ENCODE results near the gene IFNG-AS1. TPM values are rescaled to one million over a fixed set of nuclear protein-coding genes. Genes with fewer than 3 reads are reported as not detected.

IFNG-AS1 gene
- total RNA-seq, 1 experiment from 2014 or later: not detected

DNA sequence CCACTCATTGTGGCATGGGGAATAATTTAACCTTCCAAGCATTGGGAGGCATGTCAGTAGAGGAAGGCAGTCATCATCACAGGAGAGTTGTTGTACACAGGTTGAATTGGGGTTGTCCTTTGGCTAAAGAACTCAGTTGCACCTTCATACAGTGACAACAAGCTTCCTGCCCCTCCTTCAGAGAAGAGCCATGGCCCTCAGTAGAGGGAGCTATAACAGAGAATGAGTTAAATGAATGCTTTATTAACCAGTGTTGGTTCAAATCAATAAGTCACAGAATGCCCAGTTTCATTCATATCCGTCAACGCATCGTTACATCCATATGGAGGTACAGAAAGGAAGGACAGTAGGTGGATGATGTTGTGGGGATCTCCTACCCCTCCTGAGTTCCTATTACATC lies 4.8 kb downstream of the IFNG-AS1 start:
- DNase-seq (ENCODE audit: low spot score): no peak

GRCh38 chr12:67996347-67996746 lies 7.1 kb downstream of the IFNG-AS1 start:
- no peak for DNase-seq (ENCODE audit: low spot score)

GRCh38 chr12:67998379-67998778 lies 9.1 kb downstream of the IFNG-AS1 start:
- no peak for DNase-seq (ENCODE audit: low spot score)

- no peak for DNase-seq (ENCODE audit: low spot score)
These were observed 10.0 kb downstream of the IFNG-AS1 start for GRCh38 chr12:67999244-67999643.

DNA sequence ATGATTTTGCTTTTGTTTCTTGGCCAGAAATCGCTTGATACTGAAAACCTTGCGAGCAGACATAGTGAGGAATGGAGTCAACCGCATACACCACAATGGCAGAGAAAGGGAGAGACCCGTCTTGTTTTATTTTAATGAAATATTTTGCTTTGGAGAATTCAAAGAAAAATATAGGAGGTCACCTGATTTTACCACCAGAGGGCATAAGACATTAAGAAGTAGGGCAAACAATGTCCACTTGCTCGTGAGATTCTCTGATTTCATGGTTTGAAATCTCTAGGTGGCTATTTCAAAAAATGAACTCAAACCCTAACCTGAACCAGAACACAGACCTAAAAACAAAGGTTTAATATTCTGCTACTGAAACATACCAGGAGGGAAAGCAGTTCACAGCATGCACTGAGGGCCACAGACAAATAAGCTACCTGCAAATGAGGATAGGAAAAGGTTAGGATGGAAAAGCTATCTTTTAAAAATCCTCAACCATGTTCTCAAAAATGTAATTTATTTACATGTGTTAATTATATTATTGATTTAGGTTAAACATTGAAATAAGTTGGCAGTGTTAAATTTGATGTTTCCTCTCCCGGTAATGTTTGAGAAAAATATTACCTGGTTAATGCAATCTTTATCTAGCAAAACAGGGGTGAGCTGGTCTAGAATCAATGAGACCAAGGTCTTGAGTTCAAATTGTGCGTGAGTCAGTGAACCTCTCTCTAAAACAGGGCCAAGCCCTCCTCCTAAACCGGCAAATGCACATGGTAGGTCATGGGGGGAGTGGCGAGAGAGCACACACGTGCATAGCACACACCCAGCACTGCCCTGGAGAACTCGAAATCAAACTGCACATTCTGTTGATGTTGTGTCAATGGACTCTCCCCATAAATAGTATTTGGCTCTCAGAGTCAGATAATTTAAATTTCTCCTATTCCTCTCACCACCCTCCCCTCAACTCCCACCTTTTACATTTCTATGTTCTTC lies 12.5 kb downstream of the IFNG-AS1 start:
- DNase-seq (ENCODE audit: low spot score): peak; percentile 19

DNA sequence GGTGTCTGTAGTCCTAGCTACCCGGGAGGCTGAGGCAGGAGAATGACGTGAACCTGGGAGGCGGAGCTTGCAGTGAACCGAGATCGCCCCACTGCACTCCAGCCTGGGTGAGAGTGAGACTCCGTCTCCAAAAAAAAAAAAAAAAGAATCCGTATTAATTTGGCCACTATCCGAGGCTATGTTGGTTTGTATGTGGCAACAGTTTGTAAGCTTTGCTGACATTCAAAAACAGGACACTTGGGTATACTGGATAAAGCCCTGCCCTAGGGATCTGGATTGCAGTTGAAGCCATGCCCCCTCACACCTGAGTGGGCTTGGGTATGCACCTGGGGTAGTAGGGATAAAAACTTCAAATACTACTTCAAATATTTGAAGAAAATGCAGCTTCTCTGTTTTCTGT lies 14.5 kb downstream of the IFNG-AS1 start:
- DNase-seq (ENCODE audit: low spot score): no peak

DNA sequence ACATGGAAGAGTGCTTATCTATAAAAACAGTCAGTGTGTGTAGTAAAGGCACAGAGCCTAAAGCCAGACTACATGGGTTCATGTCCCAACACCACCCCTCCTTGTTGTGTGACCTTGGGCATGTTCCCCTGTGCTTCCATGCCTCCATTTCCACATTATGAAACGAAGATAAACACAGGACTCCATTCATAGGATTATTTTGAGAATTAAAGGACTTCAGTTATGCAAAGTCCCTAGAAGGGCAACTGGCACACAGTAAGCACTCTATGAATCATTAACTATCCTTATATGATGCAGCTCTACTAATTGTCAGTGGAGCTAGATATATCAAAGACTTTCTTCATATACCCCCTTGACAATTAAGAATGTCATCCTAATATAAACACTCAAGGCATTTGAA lies 17.8 kb downstream of the IFNG-AS1 start:
- DNase-seq (ENCODE audit: low spot score): no peak

DNA sequence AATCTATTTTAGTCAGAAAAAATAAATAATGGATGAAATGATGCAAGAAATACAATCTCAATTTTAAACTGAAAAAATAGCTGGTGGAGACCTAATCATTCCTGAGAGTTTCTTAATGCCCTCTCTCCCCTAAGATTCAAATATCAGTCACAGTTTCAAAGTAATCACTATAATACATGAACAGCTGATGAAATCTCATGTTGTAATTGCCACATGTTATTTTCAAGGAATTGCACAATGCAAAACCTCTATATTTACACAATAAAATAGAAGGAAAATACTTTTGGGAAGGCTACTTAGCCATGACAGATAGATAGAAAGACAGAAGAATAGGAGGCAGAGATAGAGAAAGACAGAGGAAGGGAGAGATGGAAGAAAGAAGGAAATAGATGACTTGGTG lies 18.2 kb downstream of the IFNG-AS1 start:
- peak; percentile 11 for DNase-seq (ENCODE audit: low spot score)

DNA sequence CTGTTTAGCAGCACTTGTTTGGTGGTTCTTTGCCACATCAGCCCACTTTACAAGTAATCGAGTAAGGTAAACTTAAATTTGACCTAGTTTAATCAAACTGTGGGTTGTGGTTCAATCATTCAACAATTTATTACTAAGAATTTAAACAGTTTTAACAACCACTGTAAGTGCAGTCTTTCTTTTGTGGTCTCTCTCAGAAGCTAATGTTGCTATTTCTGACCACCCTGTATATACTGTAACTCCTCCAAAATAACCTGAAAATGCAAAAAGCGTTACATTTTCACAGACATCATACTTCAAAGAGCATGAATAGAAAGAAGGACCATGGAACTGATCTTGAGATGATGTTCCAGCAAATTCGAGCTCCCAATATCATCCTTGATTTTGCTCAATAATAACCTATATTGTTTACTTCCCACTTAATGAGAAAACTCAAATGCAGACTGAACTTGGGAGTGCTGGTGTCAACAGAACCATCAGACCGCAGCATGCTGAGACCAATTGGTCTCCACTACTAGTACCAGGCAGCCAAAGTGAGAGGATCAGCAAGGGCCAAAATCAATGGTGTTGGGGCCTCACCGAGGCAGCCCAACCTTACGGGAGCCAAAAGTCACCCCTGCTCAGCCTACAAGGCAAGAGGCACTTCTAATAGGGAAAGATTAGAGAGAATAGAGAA lies 22.1 kb downstream of the IFNG-AS1 start:
- no peak for DNase-seq (ENCODE audit: low spot score)

- DNase-seq (ENCODE audit: low spot score): no peak
These were observed 22.6 kb downstream of the IFNG-AS1 start for GRCh38 chr12:68011882-68012207.

DNA sequence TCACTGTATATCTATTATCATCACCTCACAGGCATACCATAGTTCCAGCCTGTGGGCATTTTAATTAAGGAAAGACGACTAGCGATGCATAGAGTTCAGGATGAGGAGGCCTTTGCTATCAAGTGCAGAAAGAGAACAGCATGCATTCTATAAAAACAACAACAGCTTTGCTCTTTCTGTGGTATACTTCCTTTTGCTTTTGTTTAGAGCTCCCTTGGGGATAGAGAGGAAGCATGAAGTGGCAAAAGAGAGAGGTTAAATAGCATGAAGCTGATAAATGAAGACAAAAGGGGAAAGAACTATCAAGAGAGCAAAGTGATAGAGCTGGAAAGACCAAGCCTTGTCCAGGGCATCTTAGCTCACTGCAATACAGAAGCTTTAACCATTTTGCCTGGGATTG lies 23.5 kb downstream of the IFNG-AS1 start:
- DNase-seq (ENCODE audit: low spot score): no peak

- no peak for DNase-seq (ENCODE audit: low spot score)
These were observed 23.9 kb downstream of the IFNG-AS1 start for GRCh38 chr12:68013181-68013580.

DNA sequence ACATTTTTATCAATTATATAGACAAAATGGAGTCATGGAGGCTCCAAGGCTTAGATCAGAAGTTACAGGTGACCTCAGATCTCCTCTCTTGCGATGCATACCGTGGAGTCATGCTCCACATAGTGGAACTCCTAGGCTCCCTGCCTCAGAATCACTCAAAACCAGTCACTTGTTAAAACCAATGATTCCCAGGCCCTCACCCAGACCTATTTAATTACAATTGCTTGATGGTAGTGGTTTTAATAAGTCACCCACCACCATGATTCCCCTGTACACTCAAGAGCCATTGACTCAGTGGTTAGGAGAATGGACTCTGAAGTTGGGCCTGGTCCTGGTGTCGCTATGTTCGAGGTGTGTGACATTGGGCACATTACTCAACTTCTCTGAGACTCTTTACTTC lies 26.9 kb downstream of the IFNG-AS1 start:
- DNase-seq (ENCODE audit: low spot score): no peak

GRCh38 chr12:68018315-68018714 lies 29.1 kb downstream of the IFNG-AS1 start:
- DNase-seq (ENCODE audit: low spot score): no peak

GRCh38 chr12:68020049-68020448 lies 30.8 kb downstream of the IFNG-AS1 start:
- no peak for DNase-seq (ENCODE audit: low spot score)

GRCh38 chr12:68020699-68021098 lies 31.5 kb downstream of the IFNG-AS1 start:
- no peak for DNase-seq (ENCODE audit: low spot score)

DNA sequence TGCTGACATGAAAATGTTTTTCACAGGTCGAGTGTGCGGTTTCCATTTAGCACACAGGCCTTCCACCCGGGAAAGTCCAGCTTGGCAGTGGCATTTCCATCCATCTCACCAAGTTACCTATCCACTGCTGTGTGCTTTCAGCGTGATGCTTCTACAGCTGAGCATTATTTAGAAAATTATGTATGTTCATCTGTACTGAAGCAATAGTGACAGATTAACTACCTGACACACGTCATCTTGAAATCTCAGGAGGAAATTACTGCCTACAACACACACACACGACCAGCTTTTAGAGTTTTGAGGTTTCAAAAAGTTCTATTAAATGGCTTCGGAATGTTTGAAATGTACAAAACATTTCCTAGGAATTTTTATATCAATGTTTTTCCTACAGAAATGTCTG lies 39.4 kb downstream of the IFNG-AS1 start:
- no peak for DNase-seq (ENCODE audit: low spot score)

DNA sequence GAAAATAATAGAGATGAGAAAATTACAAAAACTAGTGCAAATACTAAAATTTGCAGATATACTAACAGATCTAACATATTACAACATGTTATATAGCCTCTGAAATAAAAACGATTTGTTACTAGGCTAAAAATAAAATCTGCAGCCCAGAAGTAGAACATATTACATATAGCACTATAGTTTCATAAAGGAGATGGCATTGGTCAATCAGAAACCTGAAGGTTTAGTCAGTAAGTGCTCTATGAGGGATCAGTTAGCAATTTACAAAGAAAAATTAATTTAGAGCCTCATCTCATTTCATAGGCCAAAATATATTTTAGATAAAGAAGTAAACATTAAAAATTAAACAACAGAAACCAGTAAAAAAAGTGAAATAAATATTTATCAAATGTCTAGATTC lies 41.0 kb downstream of the IFNG-AS1 start:
- no peak for DNase-seq (ENCODE audit: low spot score)

DNA sequence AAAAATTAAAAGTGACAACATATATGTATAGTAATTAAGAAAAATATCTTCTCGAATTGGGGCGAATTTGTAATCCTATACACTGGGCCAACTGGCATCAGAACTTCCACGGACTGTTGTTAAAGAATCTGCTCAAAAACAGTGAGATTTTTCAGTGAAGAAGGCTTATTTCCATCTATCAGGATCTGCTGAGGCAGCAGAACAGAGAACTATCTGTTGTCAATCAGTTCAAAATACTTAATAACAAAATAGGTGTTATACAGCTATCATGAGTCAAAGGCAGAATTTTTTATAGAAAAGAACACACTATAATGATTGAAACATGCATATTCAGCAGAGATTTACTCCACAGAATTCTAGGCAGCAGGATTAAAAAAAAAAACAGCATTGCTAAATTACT lies 41.9 kb downstream of the IFNG-AS1 start:
- DNase-seq (ENCODE audit: low spot score): no peak

- DNase-seq (ENCODE audit: low spot score): no peak
These were observed 42.9 kb downstream of the IFNG-AS1 start for GRCh38 chr12:68031881-68032739.

- DNase-seq (ENCODE audit: low spot score): no peak
These were observed 45.3 kb downstream of the IFNG-AS1 start for GRCh38 chr12:68034567-68034966.

GRCh38 chr12:68036642-68037041 lies 47.4 kb downstream of the IFNG-AS1 start:
- no peak for DNase-seq (ENCODE audit: low spot score)
